Pancreas (tissue), 10 donors: ENCODE data around the gene SERPINB2. TPM values are rescaled to one million over a fixed set of nuclear protein-coding genes. Genes with fewer than 3 reads are reported as not detected.

ENCODE experiments used
- ATAC-seq, 4 donors: fragments of 200-7000 bp; cut with Tn5 transposase; one replicate each; pipeline versions ENCODE4 v1.8.0 to v1.9.1; 2020; ENCODE audit warnings: mild to moderate bottlenecking in 4 of 4, moderate library complexity in 4 of 4
- DNase-seq, 6 donors: peaks; one replicate each; pipeline ENCODE4 v3.0.0-alpha.2; 2020
- FAIRE-seq: peaks from 2 replicates; lab custom pipeline; 2012; peaks lifted over from hg19 to GRCh38; lab: Jason Lieb, UNC
- H3K27ac ChIP-seq, 4 donors: fragments of 200-600 bp; sonication (generic); 1 replicate in 3 of 4; 2 replicates in 1 of 4; pipeline versions ENCODE4 v1.5.0 to v1.8.0; 2020
- H3K27me3 ChIP-seq, 4 donors: fragments of 200-600 bp; one replicate each; pipeline ENCODE4 v1.8.0; 2021
- H3K36me3 ChIP-seq, 3 donors: fragments of 200-600 bp; sonication (generic) in 1 of 3; one replicate each; pipeline versions ENCODE4 v1.5.0 to v1.8.0; 2020 to 2021
- H3K4me1 ChIP-seq, 3 donors: fragments of 200-600 bp; one replicate each; pipeline ENCODE4 v1.8.0; 2021
- H3K4me3 ChIP-seq, 4 donors: fragments of 200-600 bp; sonication (generic) in 2 of 4; one replicate each; pipeline versions ENCODE4 v1.5.0 to v1.8.0; 2020 to 2021
- H3K9me3 ChIP-seq, 4 donors: fragments of 200-600 bp; one replicate each; pipeline ENCODE4 v1.8.0; 2021
- WGBS, 2 donors: extraction: QIAGEN DNeasy Blood & Tissue Kit; methylation state at CpG; one replicate each; pipeline ENCODE4 v1.1.7; 2013; 5-methylcytosine and 5-hydroxymethylcytosine counted together
- intact Hi-C, 3 donors: fragments of 100-400 bp; cut with DNase I; formaldehyde crosslinking; loops; one replicate each; pipeline versions ENCODE4 v1.11.1 to v1.14.2; 2022
- polyA plus RNA-seq, 2 donors: library from polyadenylated mRNA; stranded (reverse); fragments of 200-250 nt; gene quantifications; one replicate each; pipeline ENCODE4 v1.2.3, GENCODE V29; 2013
- total RNA-seq, 6 donors: library from RNA; stranded (reverse); fragmentation: NEBNext Ultra II Directional in 4 of 6; extraction: Animal tissue kit (Norgen Biotek cat#: 25700) in 4 of 6; gene quantifications; one replicate each; pipeline versions ENCODE4 v1.2.1 to v1.2.4, GENCODE V29; 2021 to 2023
- TF ChIP-seq, protein P1 (sequence below), 4 donors: fragments of 200-600 bp; sonication (generic) in 3 of 4; IDR thresholded peaks; one replicate each; pipeline versions ENCODE4 v1.5.0 to v1.8.0; 2021; ENCODE audit warnings: antibody characterized with exemption in 4 of 4
- donor health status: healthy with polysubstance abuse.
- donor health status: DM: no; HTN: no; CAD: no; lungs with moderate emphysema.
- donor health status: DM: no; HTN: no; CAD: no.
- donor health status: control.
- donor health status: control.
- donor health status: Bipolar disorder and iron deficiency.
- donor health status: DM: yes; HTN: yes; CAD: no.
- donor health status: DM: no; HTN: no; CAD: no.
- donor health status: DM: no; HTN: no; CAD: no.
- donor health status: DM: yes; HTN: yes; CAD: no.

The SERPINB2 gene
- total and polyA plus RNA-seq, 8 donors: 0.22 to 9.7 (median 0.46) TPM; not detected in 1

DNA sequence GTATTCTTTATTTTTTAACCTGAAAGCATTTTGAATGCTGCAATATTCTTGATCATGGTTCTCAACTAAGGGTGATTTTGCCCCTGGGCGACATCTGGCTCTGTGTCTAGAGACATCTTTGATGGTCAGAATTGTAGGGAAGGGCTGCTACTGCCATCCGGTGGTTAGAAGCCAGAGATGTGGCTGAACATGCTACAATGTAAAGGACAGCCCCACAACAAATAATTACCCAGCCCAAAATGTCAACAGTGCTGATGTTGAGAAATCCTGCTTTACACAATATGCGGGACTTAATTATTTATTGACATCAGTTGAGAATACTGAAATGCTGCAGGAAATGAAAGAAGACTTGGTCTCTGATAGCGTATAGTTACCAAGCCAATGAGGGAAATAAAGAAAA lies 37.5 kb upstream of the SERPINB2 start:
- WGBS, 2 donors: 33 to 34% methylated on average over 4 of the region's 4 CpGs
- Histone ChIP-seq H3K4me1 (no peaks in the 10 kb centered on the region), H3K9me3 (no peaks in the 10 kb centered on the region), H3K4me3 (no peak overlapping the region), H3K27ac (no peak overlapping the region), H3K36me3 (no peaks in the 10 kb centered on the region), H3K27me3 (no peaks in the 10 kb centered on the region)
- no peak for DNase-seq
- ATAC-seq: peak in 3 of 4 donors; percentile 35 to 49 (median 44)
- no peak for FAIRE-seq
- TF ChIP-seq, protein P1, sequence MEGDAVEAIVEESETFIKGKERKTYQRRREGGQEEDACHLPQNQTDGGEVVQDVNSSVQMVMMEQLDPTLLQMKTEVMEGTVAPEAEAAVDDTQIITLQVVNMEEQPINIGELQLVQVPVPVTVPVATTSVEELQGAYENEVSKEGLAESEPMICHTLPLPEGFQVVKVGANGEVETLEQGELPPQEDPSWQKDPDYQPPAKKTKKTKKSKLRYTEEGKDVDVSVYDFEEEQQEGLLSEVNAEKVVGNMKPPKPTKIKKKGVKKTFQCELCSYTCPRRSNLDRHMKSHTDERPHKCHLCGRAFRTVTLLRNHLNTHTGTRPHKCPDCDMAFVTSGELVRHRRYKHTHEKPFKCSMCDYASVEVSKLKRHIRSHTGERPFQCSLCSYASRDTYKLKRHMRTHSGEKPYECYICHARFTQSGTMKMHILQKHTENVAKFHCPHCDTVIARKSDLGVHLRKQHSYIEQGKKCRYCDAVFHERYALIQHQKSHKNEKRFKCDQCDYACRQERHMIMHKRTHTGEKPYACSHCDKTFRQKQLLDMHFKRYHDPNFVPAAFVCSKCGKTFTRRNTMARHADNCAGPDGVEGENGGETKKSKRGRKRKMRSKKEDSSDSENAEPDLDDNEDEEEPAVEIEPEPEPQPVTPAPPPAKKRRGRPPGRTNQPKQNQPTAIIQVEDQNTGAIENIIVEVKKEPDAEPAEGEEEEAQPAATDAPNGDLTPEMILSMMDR (IDR thresholded peaks at IDR 0.05): no peak
- intact Hi-C loops: loop anchor here in 1 of 3 donors (10.0 kb wide), 1 partner anchor 335 kb away; no protein-coding TSS in a partner anchor

DNA sequence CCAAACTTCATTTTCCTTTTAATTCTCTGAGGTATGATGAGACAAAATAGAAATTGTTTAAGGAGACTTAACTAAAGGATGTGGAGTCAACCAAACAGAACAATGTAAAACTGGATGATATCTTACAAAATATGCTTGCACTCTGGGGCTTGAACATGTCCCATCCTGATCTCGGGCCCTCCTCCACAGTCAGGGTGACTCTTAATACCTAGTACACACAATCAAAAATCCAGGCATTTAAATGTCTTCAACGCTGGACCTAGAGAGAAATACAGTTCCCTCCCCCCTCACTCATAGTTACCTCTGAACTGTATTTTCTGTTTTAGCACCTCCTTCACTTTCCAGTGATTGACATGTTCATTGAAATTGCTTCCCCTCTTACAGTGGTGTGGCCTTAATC lies 36.9 kb upstream of the SERPINB2 start:
- 48 to 65% methylated on average over 2 of the region's 2 CpGs for WGBS, 2 donors
- H3K36me3 ChIP-seq: no peaks in the 10 kb centered on the region
- ATAC-seq: no peak
- H3K27me3 ChIP-seq: no peaks in the 10 kb centered on the region
- DNase-seq: no peak
- intact Hi-C loops: loop anchor here in 1 of 3 donors (10.0 kb wide), 1 partner anchor 336 kb away; no protein-coding TSS in a partner anchor
- no peaks in the 10 kb centered on the region for H3K4me1 ChIP-seq
- no peak overlapping the region for H3K27ac ChIP-seq
- no peaks in the 10 kb centered on the region for H3K9me3 ChIP-seq
- FAIRE-seq: no peak
- TF ChIP-seq, protein P1 (IDR thresholded peaks at IDR 0.05): no peak
- H3K4me3 ChIP-seq: no peak overlapping the region

DNA sequence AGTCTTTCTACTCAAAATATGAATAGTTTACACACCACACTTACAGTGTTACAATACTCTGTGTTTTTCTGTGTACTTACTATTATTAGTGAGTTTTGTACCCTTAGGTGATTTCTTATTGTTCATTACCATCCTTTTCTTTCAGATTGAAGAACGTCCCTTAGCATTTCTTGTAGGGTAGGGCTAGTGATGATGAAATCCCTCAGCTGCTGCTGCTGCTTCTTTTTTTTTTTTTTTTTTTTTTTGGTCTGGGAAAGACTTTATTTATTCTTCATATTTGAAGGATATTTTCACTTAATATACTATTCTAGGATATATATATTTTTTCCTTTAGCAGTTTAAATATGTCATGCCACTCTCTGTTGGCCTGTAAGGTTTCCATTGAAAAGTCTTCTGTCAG lies 29.0 kb upstream of the SERPINB2 start:
- FAIRE-seq (no peak), DNase-seq (no peak), ATAC-seq (no peak)
- no peaks in the 10 kb centered on the region for H3K36me3 ChIP-seq
- intact Hi-C loops: loop anchor here in 1 of 3 donors (10.0 kb wide), 1 partner anchor 344 kb away; no protein-coding TSS in a partner anchor
- TF ChIP-seq, protein P1 (IDR thresholded peaks at IDR 0.05): no peak
- H3K9me3 ChIP-seq: no peaks in the 10 kb centered on the region
- H3K4me3 ChIP-seq: no peak overlapping the region
- H3K27ac ChIP-seq: no peak overlapping the region
- WGBS, 2 donors: 52 to 82% methylated on average over 1 of the region's 1 CpG
- no peaks in the 10 kb centered on the region for H3K27me3 ChIP-seq
- no peaks in the 10 kb centered on the region for H3K4me1 ChIP-seq

DNA sequence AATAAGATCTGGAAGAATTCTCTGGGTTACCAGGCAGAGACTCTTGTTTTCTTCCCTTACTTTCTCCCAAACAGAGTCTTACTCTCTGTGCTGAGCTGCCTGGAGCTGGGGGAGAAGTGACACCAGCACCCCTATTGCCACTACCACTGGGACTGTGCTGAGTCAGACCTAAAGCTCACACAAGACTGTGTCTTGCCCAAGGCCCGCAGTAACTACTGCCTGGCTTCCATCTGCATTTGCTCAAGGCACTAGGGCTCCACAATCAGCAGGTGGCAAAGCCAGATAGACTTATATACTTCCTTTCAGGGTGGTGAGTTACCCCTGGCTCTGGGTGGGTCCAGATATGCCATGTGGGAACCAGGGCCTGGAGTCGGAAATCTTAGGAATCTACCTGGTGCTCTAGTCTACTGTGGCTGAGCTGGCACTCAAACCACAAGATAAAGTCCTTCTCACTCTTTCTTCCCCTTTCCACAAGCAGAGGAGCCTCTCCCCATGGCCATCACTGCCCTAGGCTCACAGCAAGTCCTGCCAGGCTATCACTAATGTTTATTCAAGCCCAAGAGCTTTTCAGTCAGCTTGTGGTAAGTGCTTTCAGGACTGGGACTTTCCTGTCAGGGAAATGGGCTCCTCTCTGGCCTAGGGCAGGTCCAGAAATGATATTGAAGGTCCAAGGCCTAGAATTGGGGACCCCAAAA lies 27.6 kb upstream of the SERPINB2 start:
- intact Hi-C loops: loop anchor here in 1 of 3 donors (10.0 kb wide), 1 partner anchor 345 kb away; no protein-coding TSS in a partner anchor
- WGBS, 2 donors: 92 to 93% methylated on average over 2 of the region's 2 CpGs
- H3K9me3 ChIP-seq: no peaks in the 10 kb centered on the region
- no peak overlapping the region for H3K27ac ChIP-seq
- H3K36me3 ChIP-seq: no peaks in the 10 kb centered on the region
- no peaks in the 10 kb centered on the region for H3K27me3 ChIP-seq
- DNase-seq (no peak), FAIRE-seq (no peak), ATAC-seq (no peak)
- no peak overlapping the region for H3K4me3 ChIP-seq
- H3K4me1 ChIP-seq: no peaks in the 10 kb centered on the region
- TF ChIP-seq, protein P1 (IDR thresholded peaks at IDR 0.05): no peak

DNA sequence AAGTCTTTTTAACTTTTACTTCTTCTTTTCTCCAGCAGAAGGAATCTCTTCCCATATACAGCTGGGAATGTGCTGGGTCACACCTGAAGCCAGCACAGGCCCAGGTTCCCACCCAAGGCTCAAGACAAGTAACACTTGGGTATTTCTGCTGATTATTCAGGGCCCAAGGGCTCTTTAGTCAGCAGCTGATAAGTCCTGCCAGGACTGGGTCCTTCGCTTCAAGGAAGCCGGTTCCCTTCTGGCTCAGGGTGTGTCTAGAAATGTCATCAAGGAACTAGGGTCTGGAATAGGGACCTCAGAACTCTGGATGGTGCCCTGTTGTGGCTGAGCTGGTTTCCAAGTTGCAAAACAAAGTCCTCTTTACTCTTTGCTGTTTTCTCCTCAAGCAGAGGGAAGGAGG lies 27.0 kb upstream of the SERPINB2 start:
- intact Hi-C loops: no loop called here
- ATAC-seq (no peak), DNase-seq (no peak), FAIRE-seq (no peak)
- 88 to 93% methylated on average over 2 of the region's 2 CpGs for whole genome bisulfite sequencing, 2 donors
- no peaks in the 10 kb centered on the region for H3K9me3 ChIP-seq
- H3K27ac ChIP-seq: no peak overlapping the region
- TF ChIP-seq, protein P1 (IDR thresholded peaks at IDR 0.05): no peak
- H3K4me3 ChIP-seq: no peak overlapping the region
- H3K27me3 ChIP-seq: no peaks in the 10 kb centered on the region
- no peaks in the 10 kb centered on the region for H3K36me3 ChIP-seq
- no peaks in the 10 kb centered on the region for H3K4me1 ChIP-seq
